GM10266 (cell line): ENCODE measurements around the gene TP53BP1.
"Not testable (repeated sequence)": the region's sequence is repeated elsewhere in the genome, so short reads cannot be mapped to it uniquely, and the experiment has no call there.

Source experiments
- DNase-seq: peaks from one replicate; pipeline ENCODE4 v3.0.0; 2012; ENCODE audit errors: extremely low spot score
- TF ChIP-seq, protein P1 (sequence below): IDR thresholded peaks from 2 replicates; pipeline ENCODE4 v1.5.1; 2012; ENCODE audit warnings: mild to moderate bottlenecking, low read depth; ENCODE audit not compliant: control insufficient read depth, insufficient read depth; ENCODE audit errors: missing control alignments

TP53BP1 gene, protein sequence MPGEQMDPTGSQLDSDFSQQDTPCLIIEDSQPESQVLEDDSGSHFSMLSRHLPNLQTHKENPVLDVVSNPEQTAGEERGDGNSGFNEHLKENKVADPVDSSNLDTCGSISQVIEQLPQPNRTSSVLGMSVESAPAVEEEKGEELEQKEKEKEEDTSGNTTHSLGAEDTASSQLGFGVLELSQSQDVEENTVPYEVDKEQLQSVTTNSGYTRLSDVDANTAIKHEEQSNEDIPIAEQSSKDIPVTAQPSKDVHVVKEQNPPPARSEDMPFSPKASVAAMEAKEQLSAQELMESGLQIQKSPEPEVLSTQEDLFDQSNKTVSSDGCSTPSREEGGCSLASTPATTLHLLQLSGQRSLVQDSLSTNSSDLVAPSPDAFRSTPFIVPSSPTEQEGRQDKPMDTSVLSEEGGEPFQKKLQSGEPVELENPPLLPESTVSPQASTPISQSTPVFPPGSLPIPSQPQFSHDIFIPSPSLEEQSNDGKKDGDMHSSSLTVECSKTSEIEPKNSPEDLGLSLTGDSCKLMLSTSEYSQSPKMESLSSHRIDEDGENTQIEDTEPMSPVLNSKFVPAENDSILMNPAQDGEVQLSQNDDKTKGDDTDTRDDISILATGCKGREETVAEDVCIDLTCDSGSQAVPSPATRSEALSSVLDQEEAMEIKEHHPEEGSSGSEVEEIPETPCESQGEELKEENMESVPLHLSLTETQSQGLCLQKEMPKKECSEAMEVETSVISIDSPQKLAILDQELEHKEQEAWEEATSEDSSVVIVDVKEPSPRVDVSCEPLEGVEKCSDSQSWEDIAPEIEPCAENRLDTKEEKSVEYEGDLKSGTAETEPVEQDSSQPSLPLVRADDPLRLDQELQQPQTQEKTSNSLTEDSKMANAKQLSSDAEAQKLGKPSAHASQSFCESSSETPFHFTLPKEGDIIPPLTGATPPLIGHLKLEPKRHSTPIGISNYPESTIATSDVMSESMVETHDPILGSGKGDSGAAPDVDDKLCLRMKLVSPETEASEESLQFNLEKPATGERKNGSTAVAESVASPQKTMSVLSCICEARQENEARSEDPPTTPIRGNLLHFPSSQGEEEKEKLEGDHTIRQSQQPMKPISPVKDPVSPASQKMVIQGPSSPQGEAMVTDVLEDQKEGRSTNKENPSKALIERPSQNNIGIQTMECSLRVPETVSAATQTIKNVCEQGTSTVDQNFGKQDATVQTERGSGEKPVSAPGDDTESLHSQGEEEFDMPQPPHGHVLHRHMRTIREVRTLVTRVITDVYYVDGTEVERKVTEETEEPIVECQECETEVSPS (N-terminal part only)

GRCh38 chr15:43492673-43493601 is at the start of gene TP53BP1:
TSS of gene TP53BP1 (minus strand) at chr15:43493156. CDS start at chr15:43493043, 113 bp downstream.
- DNase-seq, result peak; percentile 92
- TF ChIP-seq, protein P1, sequence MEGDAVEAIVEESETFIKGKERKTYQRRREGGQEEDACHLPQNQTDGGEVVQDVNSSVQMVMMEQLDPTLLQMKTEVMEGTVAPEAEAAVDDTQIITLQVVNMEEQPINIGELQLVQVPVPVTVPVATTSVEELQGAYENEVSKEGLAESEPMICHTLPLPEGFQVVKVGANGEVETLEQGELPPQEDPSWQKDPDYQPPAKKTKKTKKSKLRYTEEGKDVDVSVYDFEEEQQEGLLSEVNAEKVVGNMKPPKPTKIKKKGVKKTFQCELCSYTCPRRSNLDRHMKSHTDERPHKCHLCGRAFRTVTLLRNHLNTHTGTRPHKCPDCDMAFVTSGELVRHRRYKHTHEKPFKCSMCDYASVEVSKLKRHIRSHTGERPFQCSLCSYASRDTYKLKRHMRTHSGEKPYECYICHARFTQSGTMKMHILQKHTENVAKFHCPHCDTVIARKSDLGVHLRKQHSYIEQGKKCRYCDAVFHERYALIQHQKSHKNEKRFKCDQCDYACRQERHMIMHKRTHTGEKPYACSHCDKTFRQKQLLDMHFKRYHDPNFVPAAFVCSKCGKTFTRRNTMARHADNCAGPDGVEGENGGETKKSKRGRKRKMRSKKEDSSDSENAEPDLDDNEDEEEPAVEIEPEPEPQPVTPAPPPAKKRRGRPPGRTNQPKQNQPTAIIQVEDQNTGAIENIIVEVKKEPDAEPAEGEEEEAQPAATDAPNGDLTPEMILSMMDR, result no peak

DNA sequence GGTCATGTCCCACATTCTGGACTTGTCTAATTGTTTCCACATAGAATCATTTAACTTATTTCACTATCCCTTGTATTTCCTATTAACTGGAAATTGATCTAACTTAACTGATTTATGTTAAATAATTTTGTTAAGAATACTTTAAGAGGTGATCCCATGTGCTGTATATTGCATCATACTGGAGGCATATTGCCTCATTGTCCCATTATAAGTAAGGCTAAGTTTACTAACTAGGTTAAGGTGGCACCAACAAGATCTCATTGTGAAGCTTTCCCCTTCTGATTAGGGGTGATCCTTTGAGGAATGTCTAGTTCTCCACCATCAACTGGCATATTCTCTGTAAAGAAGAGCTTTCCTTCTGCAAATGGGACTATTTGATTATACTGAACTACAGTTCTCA is 48.8 kb upstream of the TP53BP1 start:
- TF ChIP-seq, protein P1, result no peak
- DNase-seq, result no peak

DNA sequence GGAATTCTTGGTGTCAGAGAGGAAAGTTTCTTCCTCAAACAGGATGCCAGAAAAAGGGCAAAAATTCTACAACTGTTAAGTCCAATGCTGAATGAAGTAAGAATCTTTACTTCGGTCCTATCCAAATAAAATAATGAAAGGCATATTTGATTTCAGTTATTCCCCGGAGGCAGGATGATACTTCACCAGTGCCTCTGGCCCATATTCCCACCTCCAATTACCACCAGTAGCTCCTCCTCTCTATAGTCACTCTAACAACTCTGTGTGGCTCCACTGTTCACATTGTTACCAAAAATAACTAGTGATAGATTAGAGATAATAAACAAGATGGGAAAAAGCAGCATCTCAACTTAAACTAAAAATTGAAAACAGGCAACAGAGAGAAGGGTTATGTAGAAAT is 45.1 kb upstream of the TP53BP1 start:
- TF ChIP-seq, protein P1, result no peak
- DNase-seq, result no peak

DNA sequence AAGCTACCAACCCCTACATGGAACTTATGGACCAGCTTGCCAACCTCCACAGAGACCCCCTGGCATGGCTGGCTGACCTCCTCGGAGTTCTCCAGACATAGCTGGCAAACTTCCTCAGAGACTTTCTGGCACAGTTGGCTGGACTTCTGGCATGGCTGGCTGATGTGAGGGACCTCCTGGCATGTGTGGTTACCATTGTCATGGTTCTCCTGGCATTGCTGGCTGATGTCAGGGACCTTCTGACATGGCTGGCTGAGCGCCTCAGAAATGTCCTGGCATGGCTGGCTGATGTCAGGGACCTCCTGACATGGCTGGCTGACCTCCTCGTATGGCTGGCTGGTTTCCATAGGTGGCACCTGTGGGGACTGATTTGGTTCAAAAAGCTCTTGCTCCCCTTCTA is 41.9 kb upstream of the TP53BP1 start:
- TF ChIP-seq, protein P1, result no peak
- no peak for DNase-seq

DNA sequence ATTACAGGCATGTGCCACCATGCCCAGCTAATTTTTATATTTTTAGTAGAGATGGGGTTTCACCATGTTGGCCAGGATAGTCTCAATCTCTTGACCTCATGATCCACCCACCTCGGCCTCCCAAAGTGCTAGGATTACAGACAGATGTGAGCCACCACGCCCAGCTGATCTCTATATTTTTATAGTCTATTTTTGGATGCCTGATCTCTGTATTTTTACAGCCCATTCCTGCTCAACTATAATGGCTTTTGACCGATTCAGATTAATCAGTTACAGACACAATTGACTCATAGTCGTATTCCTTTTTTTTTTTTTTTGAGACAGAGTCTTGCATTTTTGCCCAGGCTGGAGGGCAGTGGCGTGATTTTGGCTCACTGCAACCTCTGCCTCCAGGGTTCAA is 39.9 kb upstream of the TP53BP1 start:
- not testable (repeated sequence) for DNase-seq

DNA sequence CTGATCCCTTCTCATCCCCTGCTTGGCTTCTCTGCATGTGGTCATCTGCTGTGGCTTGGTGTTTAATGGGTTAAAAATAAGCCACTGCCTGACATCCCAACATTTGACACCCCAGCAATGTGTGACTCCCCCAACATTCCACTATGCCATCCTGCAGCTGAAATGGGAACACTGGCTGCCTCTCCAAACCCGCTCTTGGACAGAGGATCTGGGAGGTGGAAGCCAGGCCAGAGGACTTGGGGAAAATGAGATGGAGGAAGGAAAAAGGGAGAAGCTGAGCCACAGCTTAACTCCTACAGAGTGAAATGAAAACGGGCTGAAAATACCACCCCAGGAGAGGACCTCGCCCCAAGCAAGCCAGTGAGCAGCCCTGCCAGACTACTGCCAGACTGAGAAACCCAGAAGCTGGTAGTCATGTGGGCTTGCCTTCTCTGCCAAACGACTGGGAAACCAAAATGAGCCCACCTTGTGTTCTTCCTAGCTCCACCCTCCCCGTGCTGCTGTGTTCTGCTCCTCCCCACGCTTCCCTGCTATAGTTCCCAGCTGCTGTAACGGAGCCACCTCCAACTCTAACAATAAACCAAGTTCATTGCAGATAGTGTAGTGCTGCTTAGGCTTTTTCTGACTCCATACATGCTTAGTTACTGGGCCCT is 38.2 kb upstream of the TP53BP1 start:
- no peak for DNase-seq
- TF ChIP-seq, protein P1, result no peak
